Liver (tissue), 9 donors: ENCODE results near the gene ACTR1B. TPM values are rescaled to one million over a fixed set of nuclear protein-coding genes. Genes with fewer than 3 reads are reported as not detected.

Source experiments
- DNase-seq: peaks from one replicate; pipeline ENCODE4 v3.0.0-alpha.2; 2017; ENCODE audit warnings: low spot score
- H3K27ac ChIP-seq, 2 donors: one replicate each; pipeline ENCODE4 v1.7.0; 2013; ENCODE audit warnings: inconsistent platforms in 2 of 2, low read length in 2 of 2, control low read depth in 1 of 2, low read depth in 1 of 2, mild to moderate bottlenecking in 1 of 2
- H3K27me3 ChIP-seq, 4 donors: one replicate each; pipeline versions ENCODE4 v1.6.1 to v1.7.0; 2013; ENCODE audit warnings: low read length in 3 of 4, inconsistent platforms in 1 of 4, mild to moderate bottlenecking in 1 of 4, moderate library complexity in 1 of 4; ENCODE audit not compliant: control insufficient read depth in 4 of 4, insufficient read depth in 4 of 4
- H3K36me3 ChIP-seq, 4 donors: one replicate each; pipeline versions ENCODE4 v1.6.1 to v1.7.0; 2013; ENCODE audit warnings: low read length in 3 of 4, mild to moderate bottlenecking in 3 of 4, low read depth in 1 of 4, moderate library complexity in 1 of 4; ENCODE audit not compliant: control insufficient read depth in 4 of 4, insufficient read depth in 3 of 4
- H3K4me1 ChIP-seq, 4 donors: one replicate each; pipeline versions ENCODE4 v1.6.1 to v1.7.0; 2013; ENCODE audit warnings: low read length in 3 of 4, mild to moderate bottlenecking in 3 of 4, moderate library complexity in 1 of 4; ENCODE audit not compliant: control insufficient read depth in 4 of 4, insufficient read depth in 4 of 4
- H3K4me3 ChIP-seq, 3 donors: one replicate each; pipeline versions ENCODE4 v1.6.1 to v1.7.0; 2013; ENCODE audit warnings: low read length in 3 of 3, control low read depth in 1 of 3, low read depth in 1 of 3, mild to moderate bottlenecking in 1 of 3
- H3K9ac ChIP-seq, 2 donors: one replicate each; pipeline ENCODE4 v1.7.0; 2013; ENCODE audit warnings: low read length in 2 of 2, mild to moderate bottlenecking in 2 of 2, moderate library complexity in 2 of 2, control low read depth in 1 of 2, low read depth in 1 of 2
- H3K9me3 ChIP-seq, 4 donors: one replicate each; pipeline versions ENCODE4 v1.6.1 to v1.7.0; 2013; ENCODE audit warnings: low read length in 3 of 4; ENCODE audit not compliant: control insufficient read depth in 4 of 4
- EGR1 ChIP-seq, 2 donors: IDR thresholded peaks; 2 replicates each; pipeline ENCODE4 v1.6.1; 2016 to 2018; ENCODE audit warnings: antibody characterized with exemption in 2 of 2, low read depth in 2 of 2
- FOXA1 ChIP-seq: IDR thresholded peaks from 2 replicates; pipeline ENCODE4 v1.6.1; 2016; ENCODE audit warnings: antibody characterized with exemption
- FOXA2 ChIP-seq: IDR thresholded peaks from 2 replicates; pipeline ENCODE4 v1.6.1; 2016; ENCODE audit warnings: antibody characterized with exemption
- GABPA ChIP-seq, 2 donors: IDR thresholded peaks in 1 of 2; conservative IDR thresholded peaks in 1 of 2; 2 replicates each; pipeline ENCODE4 v1.6.1; 2016; ENCODE audit warnings: antibody characterized with exemption in 2 of 2, mild to moderate bottlenecking in 1 of 2, moderate library complexity in 1 of 2
- HNF4A ChIP-seq, 2 donors: conservative IDR thresholded peaks; 2 replicates each; pipeline ENCODE4 v1.6.1; 2016; ENCODE audit warnings: antibody characterized with exemption in 2 of 2, mild to moderate bottlenecking in 2 of 2
- HNF4G ChIP-seq: IDR thresholded peaks from 2 replicates; pipeline ENCODE4 v1.6.1; 2016; ENCODE audit warnings: antibody characterized with exemption
- JUND ChIP-seq, 2 donors: IDR thresholded peaks; 2 replicates each; pipeline ENCODE4 v1.6.1; 2016; ENCODE audit warnings: antibody characterized with exemption in 2 of 2
- MAX ChIP-seq: IDR thresholded peaks from 2 replicates; pipeline ENCODE4 v1.6.1; 2016; ENCODE audit warnings: antibody characterized with exemption
- NR2F2 ChIP-seq: IDR thresholded peaks from 2 replicates; pipeline ENCODE4 v1.6.1; 2016; ENCODE audit warnings: antibody characterized with exemption
- RAD21 ChIP-seq, 2 donors: IDR thresholded peaks; 2 replicates each; pipeline ENCODE4 v1.6.1; 2016; ENCODE audit warnings: antibody characterized with exemption in 2 of 2, mild to moderate bottlenecking in 2 of 2
- REST ChIP-seq: IDR thresholded peaks from 2 replicates; pipeline ENCODE4 v1.6.1; 2016; ENCODE audit warnings: antibody characterized with exemption, mild to moderate bottlenecking
- RXRA ChIP-seq, 2 donors: IDR thresholded peaks; 2 replicates each; pipeline ENCODE4 v1.6.1; 2017 to 2018; ENCODE audit warnings: antibody characterized with exemption in 2 of 2, mild to moderate bottlenecking in 1 of 2
- SP1 ChIP-seq: IDR thresholded peaks from 2 replicates; pipeline ENCODE4 v1.6.1; 2018; ENCODE audit warnings: antibody characterized with exemption, mild to moderate bottlenecking
- TAF1 ChIP-seq: conservative IDR thresholded peaks from 2 replicates; pipeline ENCODE4 v1.6.1; 2016; ENCODE audit warnings: antibody characterized with exemption, mild to moderate bottlenecking
- YY1 ChIP-seq: IDR thresholded peaks from 2 replicates; pipeline ENCODE4 v1.6.1; 2016; ENCODE audit warnings: antibody characterized with exemption, mild to moderate bottlenecking
- ZBTB33 ChIP-seq: IDR thresholded peaks from 2 replicates; pipeline ENCODE4 v1.6.1; 2016; ENCODE audit warnings: antibody characterized with exemption
- WGBS: extraction: QIAGEN DNeasy Blood & Tissue Kit; methylation state at CpG from one replicate; pipeline ENCODE4 v1.1.7; 2013; 5-methylcytosine and 5-hydroxymethylcytosine counted together
- polyA plus RNA-seq, 2 donors: library from polyadenylated mRNA; stranded (reverse) in 1 of 2; unstranded in 1 of 2; fragments of 200-250 nt in 1 of 2; fragments of >200 nt in 1 of 2; fragmentation: Nextera tagmentation in 1 of 2; extraction: Ambion mirVana in 1 of 2; gene quantifications; one replicate each; pipeline versions ENCODE4 v1.2.1 to v1.2.3, GENCODE V29; 2013 to 2015
- total RNA-seq, 2 donors: library from RNA; depleted of rRNA; stranded (reverse); fragments of >200 nt; gene quantifications; one replicate each; pipeline ENCODE4 v1.2.3, GENCODE V29; 2014
- TF ChIP-seq, protein P1 (sequence below): fragments of 150-350 bp; IDR thresholded peaks from 2 replicates; pipeline ENCODE4 v1.5.1; 2017; ENCODE audit warnings: improper control_type of control experiment, low read depth, low read length; ENCODE audit not compliant: missing input control
- TF ChIP-seq, protein P2 (sequence below): IDR thresholded peaks from 2 replicates; pipeline ENCODE4 v1.6.1; 2016; ENCODE audit warnings: antibody characterized with exemption
- donor health status: healthy.
- donor health status: healthy.
- donor health status: healthy.
- donor health status: healthy.
- donor health status: healthy.

Gene ACTR1B
- total and polyA plus RNA-seq, 4 donors = 15.3 to 35.8 (median 28.8) TPM

- H3K9me3 ChIP-seq = no peaks in the 10 kb centered on the region
- no peak for TF ChIP-seq REST
- TF ChIP-seq SP1 = no peak
- TF ChIP-seq JUND (IDR thresholded peaks at IDR 0.05) = no peak
- TF ChIP-seq FOXA2 = no peak
- no peak for TF ChIP-seq YY1
- TF ChIP-seq HNF4G = no peak
- TF ChIP-seq RXRA (IDR thresholded peaks at IDR 0.05) = no peak
- no peak for TF ChIP-seq RAD21 (IDR thresholded peaks at IDR 0.05)
- no peak for TF ChIP-seq FOXA1
- TF ChIP-seq TAF1 = no peak
- no peak for TF ChIP-seq NR2F2
- H3K36me3 ChIP-seq = peaks cover 10 to 31% (median 16%) of the 10 kb centered on the region in 4 donors
- no peaks in the 10 kb centered on the region for H3K27me3 ChIP-seq
- no peak for DNase-seq
- no peak overlapping the region for H3K27ac ChIP-seq
- 89% methylated on average over 18 of the region's 18 CpGs for WGBS
- H3K4me3 ChIP-seq = no peak overlapping the region
- H3K4me1 ChIP-seq = peaks cover 10 to 15% (median 13%) of the 10 kb centered on the region in 4 donors
- no peak overlapping the region for H3K9ac ChIP-seq
Measured at GRCh38 chr2:97660775-97661389, 3.0 kb downstream of the ACTR1B start.

- H3K4me3 ChIP-seq = no peak overlapping the region
- no peak overlapping the region for H3K27ac ChIP-seq
- no peaks in the 10 kb centered on the region for H3K9me3 ChIP-seq
- no peak for TF ChIP-seq FOXA2
- no peak for TF ChIP-seq SP1
- TF ChIP-seq FOXA1 = no peak
- TF ChIP-seq REST = no peak
- no peak for TF ChIP-seq NR2F2
- no peak for TF ChIP-seq MAX
- no peak for TF ChIP-seq JUND (IDR thresholded peaks at IDR 0.05)
- no peak for TF ChIP-seq RXRA (IDR thresholded peaks at IDR 0.05)
- no peak for TF ChIP-seq ZBTB33
- no peak for TF ChIP-seq RAD21 (IDR thresholded peaks at IDR 0.05)
- TF ChIP-seq TAF1 = no peak
- TF ChIP-seq, protein P1, sequence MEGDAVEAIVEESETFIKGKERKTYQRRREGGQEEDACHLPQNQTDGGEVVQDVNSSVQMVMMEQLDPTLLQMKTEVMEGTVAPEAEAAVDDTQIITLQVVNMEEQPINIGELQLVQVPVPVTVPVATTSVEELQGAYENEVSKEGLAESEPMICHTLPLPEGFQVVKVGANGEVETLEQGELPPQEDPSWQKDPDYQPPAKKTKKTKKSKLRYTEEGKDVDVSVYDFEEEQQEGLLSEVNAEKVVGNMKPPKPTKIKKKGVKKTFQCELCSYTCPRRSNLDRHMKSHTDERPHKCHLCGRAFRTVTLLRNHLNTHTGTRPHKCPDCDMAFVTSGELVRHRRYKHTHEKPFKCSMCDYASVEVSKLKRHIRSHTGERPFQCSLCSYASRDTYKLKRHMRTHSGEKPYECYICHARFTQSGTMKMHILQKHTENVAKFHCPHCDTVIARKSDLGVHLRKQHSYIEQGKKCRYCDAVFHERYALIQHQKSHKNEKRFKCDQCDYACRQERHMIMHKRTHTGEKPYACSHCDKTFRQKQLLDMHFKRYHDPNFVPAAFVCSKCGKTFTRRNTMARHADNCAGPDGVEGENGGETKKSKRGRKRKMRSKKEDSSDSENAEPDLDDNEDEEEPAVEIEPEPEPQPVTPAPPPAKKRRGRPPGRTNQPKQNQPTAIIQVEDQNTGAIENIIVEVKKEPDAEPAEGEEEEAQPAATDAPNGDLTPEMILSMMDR = no peak
- TF ChIP-seq, protein P2, sequence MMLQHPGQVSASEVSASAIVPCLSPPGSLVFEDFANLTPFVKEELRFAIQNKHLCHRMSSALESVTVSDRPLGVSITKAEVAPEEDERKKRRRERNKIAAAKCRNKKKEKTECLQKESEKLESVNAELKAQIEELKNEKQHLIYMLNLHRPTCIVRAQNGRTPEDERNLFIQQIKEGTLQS = no peak
- no peak for TF ChIP-seq GABPA (IDR thresholded peaks at IDR 0.05 in 1 of 2, conservative IDR thresholded peaks at IDR 0.05 in 1 of 2)
- TF ChIP-seq EGR1 (IDR thresholded peaks at IDR 0.05; ENCODE audit: low read depth in 2 of 2) = no peak
- TF ChIP-seq HNF4A (conservative IDR thresholded peaks at IDR 0.05) = no peak
- no peak for TF ChIP-seq YY1
- H3K36me3 ChIP-seq = peaks cover 10 to 31% (median 16%) of the 10 kb centered on the region in 4 donors
- no peaks in the 10 kb centered on the region for H3K27me3 ChIP-seq
- DNase-seq = no peak
- H3K4me1 ChIP-seq = peaks cover 10 to 15% (median 13%) of the 10 kb centered on the region in 4 donors
- H3K9ac ChIP-seq = no peak overlapping the region
- WGBS = 96% methylated on average over 20 of the region's 20 CpGs
Measured at GRCh38 chr2:97660044-97660774, 3.6 kb downstream of the ACTR1B start.
